ENCODE measurements around the gene AHCYL2.
A peak's percentile ranks its signal among the peaks of the same experiment; 100 is the strongest.
"Not testable (repeated sequence)": the region's sequence is repeated elsewhere in the genome, so short reads cannot be mapped to it uniquely, and the experiment has no call there.

AHCYL2 gene

GRCh38 chr7:129282865-129283264 lies 58.0 kb downstream of the AHCYL2 start:
- no peak for DNase-seq

GRCh38 chr7:129283936-129284335 lies 59.1 kb downstream of the AHCYL2 start:
- no peak for DNase-seq

GRCh38 chr7:129285111-129285510 lies 60.3 kb downstream of the AHCYL2 start:
- DNase-seq = no peak

- DNase-seq = no peak
These were observed 68.0 kb downstream of the AHCYL2 start for GRCh38 chr7:129292861-129293260.

DNA sequence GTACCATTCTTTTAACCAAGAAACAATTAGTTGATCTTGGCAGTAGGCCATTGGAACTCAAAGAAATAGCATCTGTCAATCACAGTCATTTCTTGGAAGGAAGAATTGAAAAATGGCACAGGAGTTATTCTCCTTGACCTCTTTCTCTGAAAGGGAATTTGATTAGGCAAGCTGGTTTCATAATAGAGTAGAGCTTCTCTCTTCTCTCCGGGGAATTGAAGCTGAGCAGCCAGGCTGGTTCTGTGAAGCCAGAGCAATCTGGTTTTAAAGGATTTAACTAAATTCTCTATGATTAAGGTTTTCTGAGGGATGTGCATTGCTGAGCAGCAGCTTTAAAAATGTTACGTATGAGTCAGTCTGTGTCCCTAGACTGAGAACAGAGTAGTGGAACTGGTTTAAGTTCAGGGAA lies 70.2 kb downstream of the AHCYL2 start:
- peak in 2 of 58 donors; percentile 9 to 25 for DNase-seq

DNA sequence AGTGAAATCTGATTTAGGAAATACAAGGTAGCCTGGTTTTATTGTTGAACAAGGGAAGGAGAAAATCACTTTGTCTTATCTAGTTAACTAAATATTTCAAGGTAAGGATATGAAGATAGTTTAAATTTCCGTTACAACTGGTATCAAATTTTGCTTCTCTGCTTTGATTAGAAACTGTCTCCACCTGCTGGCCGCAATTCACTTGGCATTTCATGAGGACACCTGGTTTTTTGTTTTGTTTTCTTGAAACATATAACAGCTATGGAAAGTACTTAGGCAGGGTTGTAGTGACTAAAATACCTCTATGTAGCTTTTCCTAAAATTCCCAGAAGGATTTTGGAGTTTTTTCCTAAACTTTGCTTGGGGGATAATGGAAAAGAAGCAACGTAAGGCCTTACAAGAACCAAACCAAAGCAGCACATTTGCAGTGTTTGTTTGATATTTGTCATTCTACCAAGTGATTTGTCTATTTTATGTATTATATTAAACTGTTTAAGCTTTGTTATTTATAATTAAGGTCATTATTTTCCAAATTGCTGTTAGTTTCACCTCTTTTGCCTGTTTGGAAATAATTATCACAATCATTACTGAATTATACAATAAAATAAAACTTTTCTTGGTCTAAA lies 73.6 kb downstream of the AHCYL2 start:
- DNase-seq = peak in 10 of 58 donors; percentile 2 to 33 (median 4)

- DNase-seq = no peak
These were observed 75.1 kb downstream of the AHCYL2 start for GRCh38 chr7:129299889-129300288.

- not testable (repeated sequence) for DNase-seq
These were observed 75.5 kb downstream of the AHCYL2 start for GRCh38 chr7:129300299-129300698.

GRCh38 chr7:129307592-129307991 lies 82.8 kb downstream of the AHCYL2 start:
- no peak for DNase-seq

DNA sequence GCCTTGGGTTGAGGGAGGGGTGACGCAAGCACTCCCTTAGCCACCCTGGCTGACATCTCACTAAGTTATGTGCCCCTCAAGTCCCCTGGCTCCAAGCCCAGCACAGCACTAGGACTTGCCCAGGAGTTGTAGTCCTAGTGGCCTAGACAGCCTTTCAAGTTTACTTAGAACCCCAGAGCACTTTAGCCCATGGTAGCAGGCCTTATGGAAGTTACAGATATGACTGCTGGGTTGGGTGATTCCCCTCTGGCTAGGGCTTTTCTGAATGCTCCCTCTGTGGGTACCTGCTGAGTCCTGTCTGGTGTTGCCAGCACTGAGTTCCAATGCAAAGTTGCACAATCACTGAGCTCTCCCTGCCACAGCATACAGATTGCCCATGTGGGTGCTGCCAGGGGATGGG lies 83.2 kb downstream of the AHCYL2 start:
- peak in 11 of 58 donors; percentile 2 to 40 (median 12) for DNase-seq

DNA sequence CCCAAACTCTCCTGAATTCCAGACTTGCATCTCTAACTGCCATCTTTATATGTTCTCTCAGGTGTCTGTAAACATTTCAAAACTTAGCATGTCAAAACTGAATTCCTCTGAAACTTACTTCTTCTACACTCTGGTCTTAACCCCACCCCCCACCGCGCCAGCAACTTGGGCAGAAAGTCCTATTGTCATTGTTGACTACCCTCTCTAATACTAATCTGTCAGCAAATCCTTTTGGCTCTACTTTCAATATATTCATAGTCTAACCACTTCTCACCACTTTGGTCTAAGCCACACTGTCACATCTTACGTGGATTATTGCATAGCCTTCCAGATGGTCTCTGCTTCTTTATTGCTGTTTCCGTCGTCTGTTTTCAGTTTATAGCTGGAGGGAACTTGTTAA lies 86.6 kb downstream of the AHCYL2 start:
- DNase-seq = no peak

DNA sequence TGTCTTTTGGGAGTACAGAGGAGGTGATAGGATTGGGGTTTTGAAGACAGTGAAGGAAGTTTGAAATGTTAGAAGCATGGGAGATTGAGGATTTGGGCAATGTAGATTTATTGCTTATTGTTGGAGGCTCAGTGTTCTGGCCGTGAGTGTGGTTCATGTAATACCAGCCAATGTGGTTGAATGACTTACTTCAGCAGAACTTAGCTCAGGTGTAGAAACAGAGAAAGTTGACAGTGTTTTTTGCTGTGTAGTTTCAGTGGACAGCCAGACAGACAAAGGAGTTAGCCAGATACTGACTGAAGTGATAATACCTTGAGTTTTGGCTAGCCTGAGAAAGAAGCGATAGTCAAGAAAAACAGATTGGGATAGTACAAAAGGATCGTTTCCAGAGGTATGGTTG lies 88.5 kb downstream of the AHCYL2 start:
- DNase-seq = no peak

- peak in 42 of 58 donors; percentile 2 to 82 (median 38) for DNase-seq
These were observed 91.1 kb downstream of the AHCYL2 start for GRCh38 chr7:129315960-129316359.

DNA sequence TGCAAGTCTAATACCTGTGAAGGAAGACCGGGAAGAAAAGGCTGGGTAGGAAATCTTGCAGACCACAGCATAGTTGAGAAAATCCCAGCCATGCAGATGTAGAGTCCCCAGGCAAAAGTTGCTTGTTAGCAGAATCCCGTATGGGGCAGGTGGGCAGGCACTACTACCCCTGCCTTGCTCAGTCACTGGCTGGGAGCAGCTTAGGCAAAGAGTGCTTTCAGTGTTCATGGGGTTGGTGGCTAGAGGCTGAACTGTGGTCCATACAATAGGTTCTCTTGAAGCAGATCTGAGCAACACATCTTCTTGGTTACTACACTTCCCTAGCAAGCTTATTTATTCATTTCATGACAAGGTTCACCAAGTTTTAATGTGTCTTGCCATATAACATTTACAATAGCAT lies 92.6 kb downstream of the AHCYL2 start:
- no peak for DNase-seq

DNA sequence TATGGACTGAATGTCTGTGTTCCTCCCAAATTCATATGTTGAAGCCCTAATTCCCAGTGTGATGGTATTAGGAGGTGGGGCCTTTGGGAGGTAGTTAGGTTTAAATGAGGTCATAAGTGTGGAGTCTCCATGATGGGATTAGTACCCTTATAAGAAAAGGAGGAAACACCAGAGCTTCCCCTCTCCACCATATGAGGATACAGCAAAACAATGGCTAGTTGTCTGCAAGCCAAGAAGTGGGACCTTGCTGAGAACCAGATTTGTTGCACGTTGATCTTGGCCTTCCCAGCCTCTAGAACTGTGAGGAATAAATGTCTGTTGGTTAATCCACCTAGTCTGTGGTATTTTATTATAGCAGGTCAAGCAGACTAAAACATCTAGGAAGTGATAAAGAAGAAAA lies 102.2 kb downstream of the AHCYL2 start:
- no peak for DNase-seq

DNA sequence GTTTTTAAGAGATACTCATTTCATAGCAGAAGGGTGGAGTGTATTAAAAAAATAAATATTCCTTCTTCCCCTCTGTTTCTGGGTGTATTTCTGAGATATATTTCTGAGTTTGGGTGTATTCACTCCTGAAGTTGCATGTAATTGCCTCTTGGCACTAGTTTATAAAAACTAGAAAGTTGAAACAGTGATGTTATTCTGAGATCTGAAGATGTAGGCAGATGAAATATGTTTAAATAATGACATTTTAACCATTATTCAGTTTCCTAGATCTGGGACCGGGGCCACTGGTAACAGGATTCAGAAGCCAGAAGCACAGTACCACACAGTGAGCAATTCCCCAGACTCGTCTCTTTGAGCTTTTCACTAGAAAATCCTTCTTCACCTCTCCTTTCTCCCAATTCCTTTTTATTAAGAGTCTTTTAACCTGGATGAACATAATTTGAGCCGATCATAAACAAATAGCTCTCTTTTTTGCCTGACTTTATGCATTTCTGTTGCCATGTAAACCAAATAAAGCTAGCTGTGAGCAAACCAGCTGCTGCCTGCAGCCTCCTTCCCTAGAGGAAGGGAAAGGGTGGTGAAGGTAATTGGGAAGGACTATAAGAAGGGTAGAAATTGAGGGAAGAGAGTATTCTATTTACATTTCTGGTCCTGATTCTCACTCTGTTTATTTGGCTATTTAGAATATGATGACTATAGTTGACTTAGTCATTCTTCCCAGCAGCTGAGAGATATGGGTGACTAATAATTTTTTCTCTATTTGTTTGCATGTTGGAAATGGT lies 107.6 kb downstream of the AHCYL2 start:
- no peak for DNase-seq

GRCh38 chr7:129334473-129334872 lies 109.6 kb downstream of the AHCYL2 start:
- DNase-seq = no peak

DNA sequence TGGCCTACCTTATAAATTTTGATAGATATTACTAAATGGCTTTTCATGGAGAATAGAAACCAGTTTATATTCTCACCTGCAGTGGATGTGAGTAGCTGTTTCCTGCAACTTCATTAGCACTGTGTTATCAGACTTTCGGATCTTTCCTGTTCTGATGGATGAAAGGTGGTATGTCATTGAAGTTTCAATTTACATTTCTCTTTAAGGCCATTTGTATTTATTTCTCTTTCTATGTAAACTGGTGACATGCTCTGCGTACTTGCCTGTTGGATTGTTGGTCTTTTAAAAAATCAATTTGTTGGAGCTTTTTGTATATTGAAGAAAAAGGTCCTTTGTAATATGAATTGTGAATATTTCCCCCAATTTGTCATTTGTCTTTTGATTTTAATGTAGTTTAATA lies 113.6 kb downstream of the AHCYL2 start:
- DNase-seq = no peak

- DNase-seq = no peak
These were observed 116.4 kb downstream of the AHCYL2 start for GRCh38 chr7:129341212-129341611.

DNA sequence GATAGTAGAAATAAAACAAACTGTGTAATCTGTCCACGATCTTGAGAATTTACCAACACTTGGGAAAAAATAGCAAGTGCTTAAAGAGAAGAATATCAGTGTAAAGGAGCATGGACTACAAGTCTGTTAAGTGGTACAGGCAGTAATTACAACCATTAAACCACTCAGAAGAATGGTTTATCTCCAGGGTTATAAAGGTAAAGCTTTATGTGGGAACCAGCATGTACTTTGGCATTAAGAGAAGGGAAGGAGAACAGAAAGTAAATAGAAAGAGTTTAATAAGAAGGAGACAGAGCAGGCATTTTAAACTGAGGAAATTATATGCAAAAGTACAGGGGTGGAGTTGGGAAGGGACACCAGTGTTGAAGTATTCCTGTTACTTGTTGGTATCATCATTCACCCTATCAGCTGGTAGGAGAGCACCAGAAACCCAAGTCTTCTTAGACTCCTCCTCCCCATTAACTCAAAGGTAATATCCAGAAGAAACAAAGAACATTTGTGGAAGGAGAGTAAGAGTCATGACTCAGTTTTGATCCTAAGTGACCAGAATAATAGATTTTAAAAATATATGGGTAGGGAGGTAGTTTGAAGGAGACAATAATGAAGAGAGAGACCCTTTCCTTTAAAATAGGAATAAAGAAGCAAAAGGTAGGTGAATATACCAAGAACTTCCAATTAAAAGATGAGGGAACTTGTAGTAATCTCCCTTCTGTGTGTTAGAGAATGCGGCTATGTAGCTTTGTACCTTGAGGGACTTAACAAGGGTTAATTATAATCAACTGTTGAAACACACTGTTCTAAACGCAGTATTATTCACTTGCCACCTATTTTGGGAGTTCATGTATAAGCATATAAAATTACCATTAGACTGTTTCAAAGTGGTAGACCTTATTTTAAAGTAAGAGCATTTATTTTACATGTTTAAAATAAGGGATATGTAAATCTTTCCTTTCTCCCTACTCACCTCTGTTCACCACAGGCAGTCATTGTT lies 117.3 kb downstream of the AHCYL2 start:
- DNase-seq = no peak

DNA sequence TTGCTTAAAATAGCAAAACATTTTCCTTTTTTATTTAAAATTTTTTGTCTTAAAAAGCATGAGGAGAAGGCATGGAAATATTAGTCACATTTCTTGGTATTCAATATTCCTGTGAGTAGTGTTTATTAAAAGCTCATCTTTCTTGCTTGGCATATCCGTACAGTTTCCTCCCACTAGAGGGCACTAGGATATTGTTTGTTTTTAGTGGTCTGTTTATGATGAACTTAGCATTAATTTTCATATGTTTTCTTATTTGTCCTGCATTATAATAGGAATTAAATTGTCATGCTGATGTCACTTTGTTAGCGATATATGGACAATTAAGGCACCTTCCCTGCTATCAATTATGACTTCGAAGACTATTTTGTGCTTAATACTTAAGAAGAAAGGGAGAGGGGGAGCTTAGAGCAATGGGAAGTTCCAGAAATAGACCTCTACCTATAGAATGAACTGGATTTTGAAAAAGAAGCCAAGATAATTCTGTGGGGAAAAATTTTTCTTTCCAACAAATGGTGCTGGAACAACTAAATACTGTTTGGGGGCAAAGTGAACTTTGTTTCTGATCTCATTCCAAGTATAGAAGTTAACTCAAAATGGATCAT lies 118.4 kb downstream of the AHCYL2 start:
- DNase-seq = peak in 1 of 58 donors; percentile 12

Measured in anterior cingulate cortex (tissue), 58 donors.